GM21825 (cell line): ENCODE data around the gene IGF2.
"Not testable (repeated sequence)": the region's sequence is repeated elsewhere in the genome, so short reads cannot be mapped to it uniquely, and the experiment has no call there.

ENCODE experiments used
- ATAC-seq: cut with Tn5 transposase; IDR thresholded peaks from one replicate; pipeline ENCODE4 v1.9.1; 2021; ENCODE audit warnings: mild to moderate bottlenecking, moderate library complexity; ENCODE audit not compliant: unreplicated experiment

Gene IGF2

GRCh38 chr11:2124736-2125484 is 14.3 kb downstream of the IGF2 start:
- ATAC-seq: not testable (repeated sequence)

- ATAC-seq: no peak
Observed at GRCh38 chr11:2123628-2123960, 15.6 kb downstream of the IGF2 start.

- no peak for ATAC-seq
Observed at GRCh38 chr11:2122907-2123627, 16.1 kb downstream of the IGF2 start.

GRCh38 chr11:2122222-2122906 is 16.8 kb downstream of the IGF2 start:
- ATAC-seq: no peak

- no peak for ATAC-seq
Observed at GRCh38 chr11:2121227-2122130, 17.7 kb downstream of the IGF2 start.

- no peak for ATAC-seq
Observed at GRCh38 chr11:2120359-2121100, 18.7 kb downstream of the IGF2 start.

- ATAC-seq: no peak
Observed at GRCh38 chr11:2118677-2119076, 20.5 kb downstream of the IGF2 start.

GRCh38 chr11:2116680-2117079 is 22.5 kb downstream of the IGF2 start:
- no peak for ATAC-seq

- no peak for ATAC-seq
Observed at GRCh38 chr11:2115308-2115707, 23.9 kb downstream of the IGF2 start.

- no peak for ATAC-seq
Observed at GRCh38 chr11:2114430-2115241, 24.6 kb downstream of the IGF2 start.

- no peak for ATAC-seq
Observed at GRCh38 chr11:2113776-2114175, 25.4 kb downstream of the IGF2 start.

GRCh38 chr11:2110521-2110920 is 28.7 kb downstream of the IGF2 start:
- no peak for ATAC-seq

GRCh38 chr11:2109541-2110019 is 29.6 kb downstream of the IGF2 start:
- ATAC-seq: no peak

- ATAC-seq: no peak
Observed at GRCh38 chr11:2108675-2109491, 30.3 kb downstream of the IGF2 start.

- ATAC-seq: no peak
Observed at GRCh38 chr11:2107941-2108630, 31.1 kb downstream of the IGF2 start.

GRCh38 chr11:2107521-2107920 is 31.7 kb downstream of the IGF2 start:
- ATAC-seq: no peak

GRCh38 chr11:2106583-2107209 is 32.5 kb downstream of the IGF2 start:
- no peak for ATAC-seq
